ENCODE measurements around the gene SHISAL2A.

SHISAL2A gene

DNA sequence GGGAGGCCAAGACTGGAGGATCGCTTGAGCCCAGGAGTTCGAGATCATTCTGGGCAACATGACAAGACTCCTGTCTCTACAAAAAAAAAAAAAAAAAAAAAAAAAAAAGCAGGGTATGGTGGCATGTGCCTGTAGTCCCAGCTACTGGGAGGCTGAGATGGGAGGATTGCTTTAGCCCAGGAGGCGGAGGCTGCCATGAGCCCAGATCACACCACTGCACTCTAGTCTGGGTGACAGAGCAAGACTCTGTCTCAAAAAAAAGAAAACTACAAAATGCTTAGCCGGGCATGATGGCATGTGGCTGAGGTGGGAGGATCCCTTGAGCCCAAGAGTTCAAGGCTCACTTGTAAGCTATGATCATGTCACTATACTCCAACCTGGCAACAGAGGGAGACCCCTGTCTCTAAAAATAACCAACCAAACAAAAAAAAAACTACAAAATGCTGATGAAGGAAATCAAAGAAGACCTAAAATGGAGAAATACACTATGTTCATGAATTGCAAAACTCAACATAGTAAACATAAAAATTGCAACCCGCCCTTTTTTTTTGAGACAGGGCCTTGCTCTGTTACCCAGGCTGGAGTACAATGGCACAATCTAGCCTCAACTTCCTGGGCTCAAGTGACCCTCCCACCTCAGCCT, 20.4 kb downstream of the SHISAL2A start:
- no peaks in the 10 kb centered on the region for H3F3A ChIP-seq (ENCODE audit: control insufficient read depth, insufficient read depth)
- no peaks in the 10 kb centered on the region for H3K79me2 ChIP-seq (ENCODE audit: control insufficient read depth, low read length)
- no peak overlapping the region for H3K4me2 ChIP-seq (ENCODE audit: low read length)
- H4K20me1 ChIP-seq (ENCODE audit: control insufficient read depth, insufficient read depth, low read depth, low read length), result no peaks in the 10 kb centered on the region
- H3K9me3 ChIP-seq (ENCODE audit: control insufficient read depth, insufficient read depth, low read length), result no peaks in the 10 kb centered on the region
- TF ChIP-seq CTCF (IDR thresholded peaks at IDR 0.05; ENCODE audit: low read depth, low read length, poor library complexity, severe bottlenecking), result no peak
- TF ChIP-seq EZH2phosphoT487 (IDR thresholded peaks at IDR 0.05; ENCODE audit: borderline replicate concordance, low read length), result no peak
- no peak overlapping the region for H3K4me3 ChIP-seq (ENCODE audit: low read length)
- no peaks in the 10 kb centered on the region for H3K27me3 ChIP-seq (ENCODE audit: control insufficient read depth, low read length)
- no peaks in the 10 kb centered on the region for H3K9me2 ChIP-seq (replicated peaks; ENCODE audit: control insufficient read depth, low read length)
- H3K36me3 ChIP-seq (ENCODE audit: control insufficient read depth, low read length), result no peaks in the 10 kb centered on the region
- no peak overlapping the region for H3K27ac ChIP-seq (ENCODE audit: low read depth, low read length)
- H3K4me1 ChIP-seq (ENCODE audit: control insufficient read depth, low read length), result no peaks in the 10 kb centered on the region

DNA sequence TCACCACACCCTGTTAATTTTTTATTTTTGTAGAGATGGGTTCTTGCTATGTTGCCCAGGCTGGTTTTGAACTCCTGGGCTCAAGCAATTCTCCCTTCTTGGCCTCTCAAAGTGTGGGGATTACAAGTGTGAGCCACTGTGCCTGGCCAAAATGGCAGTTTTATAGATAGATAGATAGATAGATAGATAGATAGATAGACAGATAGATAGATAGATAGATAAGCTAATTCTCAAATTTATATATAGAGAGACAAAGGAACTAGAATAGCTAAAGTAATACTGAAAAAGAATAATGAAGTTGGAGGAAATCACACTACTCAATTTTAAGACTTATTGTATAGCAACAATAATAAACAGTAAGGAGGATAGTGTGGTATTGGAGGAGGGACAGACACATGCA, 21.1 kb downstream of the SHISAL2A start:
- no peaks in the 10 kb centered on the region for H3K9me2 ChIP-seq (replicated peaks; ENCODE audit: control insufficient read depth, low read length)
- no peaks in the 10 kb centered on the region for H3F3A ChIP-seq (ENCODE audit: control insufficient read depth, insufficient read depth)
- H3K9me3 ChIP-seq (ENCODE audit: control insufficient read depth, insufficient read depth, low read length), result no peaks in the 10 kb centered on the region
- no peaks in the 10 kb centered on the region for H3K36me3 ChIP-seq (ENCODE audit: control insufficient read depth, low read length)
- H3K79me2 ChIP-seq (ENCODE audit: control insufficient read depth, low read length), result no peaks in the 10 kb centered on the region
- H3K4me2 ChIP-seq (ENCODE audit: low read length), result no peak overlapping the region
- no peaks in the 10 kb centered on the region for H3K4me1 ChIP-seq (ENCODE audit: control insufficient read depth, low read length)
- H3K27ac ChIP-seq (ENCODE audit: low read depth, low read length), result no peak overlapping the region
- no peaks in the 10 kb centered on the region for H4K20me1 ChIP-seq (ENCODE audit: control insufficient read depth, insufficient read depth, low read depth, low read length)
- no peaks in the 10 kb centered on the region for H3K27me3 ChIP-seq (ENCODE audit: control insufficient read depth, low read length)
- no peak overlapping the region for H3K4me3 ChIP-seq (ENCODE audit: low read length)
- TF ChIP-seq EZH2phosphoT487 (IDR thresholded peaks at IDR 0.05; ENCODE audit: borderline replicate concordance, low read length) (no peak), CTCF (IDR thresholded peaks at IDR 0.05; ENCODE audit: low read depth, low read length, poor library complexity, severe bottlenecking) (no peak)

GRCh38 chr1:52657702-52658101, 24.7 kb downstream of the SHISAL2A start:
- H3K27me3 ChIP-seq (ENCODE audit: control insufficient read depth, low read length), result no peaks in the 10 kb centered on the region
- H3K27ac ChIP-seq (ENCODE audit: low read depth, low read length), result no peak overlapping the region
- no peak for TF ChIP-seq EZH2phosphoT487 (IDR thresholded peaks at IDR 0.05; ENCODE audit: borderline replicate concordance, low read length)
- TF ChIP-seq CTCF (IDR thresholded peaks at IDR 0.05; ENCODE audit: low read depth, low read length, poor library complexity, severe bottlenecking), result no peak
- no peaks in the 10 kb centered on the region for H3K9me2 ChIP-seq (replicated peaks; ENCODE audit: control insufficient read depth, low read length)
- H3F3A ChIP-seq (ENCODE audit: control insufficient read depth, insufficient read depth), result no peaks in the 10 kb centered on the region
- no peaks in the 10 kb centered on the region for H4K20me1 ChIP-seq (ENCODE audit: control insufficient read depth, insufficient read depth, low read depth, low read length)
- H3K79me2 ChIP-seq (ENCODE audit: control insufficient read depth, low read length), result no peaks in the 10 kb centered on the region
- no peaks in the 10 kb centered on the region for H3K36me3 ChIP-seq (ENCODE audit: control insufficient read depth, low read length)
- H3K4me1 ChIP-seq (ENCODE audit: control insufficient read depth, low read length), result no peaks in the 10 kb centered on the region
- no peaks in the 10 kb centered on the region for H3K9me3 ChIP-seq (ENCODE audit: control insufficient read depth, insufficient read depth, low read length)
- H3K4me3 ChIP-seq (ENCODE audit: low read length), result no peak overlapping the region
- H3K4me2 ChIP-seq (ENCODE audit: low read length), result no peak overlapping the region

Measured in DOHH2 (cell line).